HEK293 (cell line): ENCODE results near the gene DPY30.

ENCODE experiments used
- OVOL3 ChIP-seq: fragments of 450-650 bp; formaldehyde crosslinking; IDR thresholded peaks from 2 replicates; pipeline ENCODE4 v1.5.1; 2016; ENCODE audit warnings: missing biosample characterization, missing genetic modification characterization
- SCRT1 ChIP-seq: fragments of 450-650 bp; formaldehyde crosslinking; IDR thresholded peaks from 2 replicates; pipeline ENCODE4 v1.5.1; 2016; ENCODE audit warnings: missing biosample characterization, missing genetic modification characterization, borderline replicate concordance
- YY1 ChIP-seq: fragments of 450-650 bp; formaldehyde crosslinking; IDR thresholded peaks from 2 replicates; pipeline ENCODE4 v1.5.1; 2018; ENCODE audit warnings: missing biosample characterization, missing genetic modification characterization
- ZBTB17 ChIP-seq: fragments of 450-650 bp; formaldehyde crosslinking; IDR thresholded peaks from 2 replicates; pipeline ENCODE4 v1.5.1; 2016; ENCODE audit warnings: missing biosample characterization, missing genetic modification characterization
- ZBTB8A ChIP-seq: fragments of 450-650 bp; formaldehyde crosslinking; IDR thresholded peaks from 2 replicates; pipeline ENCODE4 v1.5.1; 2016; ENCODE audit warnings: missing biosample characterization, missing genetic modification characterization
- ZFP37 ChIP-seq: fragments of 450-650 bp; formaldehyde crosslinking; IDR thresholded peaks from 2 replicates; pipeline ENCODE4 v1.5.1; 2016; ENCODE audit warnings: missing biosample characterization, missing genetic modification characterization
- ZNF16 ChIP-seq: fragments of 450-650 bp; formaldehyde crosslinking; IDR thresholded peaks from 2 replicates; pipeline ENCODE4 v1.5.1; 2016; ENCODE audit warnings: low read depth, missing biosample characterization, missing genetic modification characterization
- ZNF19 ChIP-seq: fragments of 450-650 bp; formaldehyde crosslinking; IDR thresholded peaks from 2 replicates; pipeline ENCODE4; 2016; ENCODE audit warnings: missing biosample characterization, missing genetic modification characterization, low read depth
- ZNF324 ChIP-seq: fragments of 450-650 bp; formaldehyde crosslinking; IDR thresholded peaks from 2 replicates; pipeline ENCODE4 v1.5.1; 2016; ENCODE audit warnings: missing biosample characterization, missing genetic modification characterization
- ZNF366 ChIP-seq: fragments of 450-650 bp; formaldehyde crosslinking; conservative IDR thresholded peaks from 2 replicates; pipeline ENCODE4 v1.5.1; 2016; ENCODE audit warnings: missing biosample characterization, missing genetic modification characterization
- ZNF37A ChIP-seq: fragments of 450-650 bp; IDR thresholded peaks from 2 replicates; pipeline ENCODE4 v1.5.1; 2018; ENCODE audit warnings: missing biosample characterization, missing genetic modification characterization
- ZNF394 ChIP-seq: fragments of 450-650 bp; formaldehyde crosslinking; IDR thresholded peaks from 2 replicates; pipeline ENCODE4 v1.5.1; 2016; ENCODE audit warnings: missing biosample characterization, missing genetic modification characterization, mild to moderate bottlenecking, moderate library complexity, borderline replicate concordance
- ZNF404 ChIP-seq: fragments of 450-650 bp; formaldehyde crosslinking; IDR thresholded peaks from 2 replicates; pipeline ENCODE4 v1.5.1; 2017; ENCODE audit warnings: missing biosample characterization, missing genetic modification characterization
- ZNF426 ChIP-seq: fragments of 450-650 bp; formaldehyde crosslinking; IDR thresholded peaks from 2 replicates; pipeline ENCODE4 v1.5.1; 2017; ENCODE audit warnings: missing biosample characterization, missing genetic modification characterization, mild to moderate bottlenecking, inconsistent platforms, moderate library complexity
- ZNF48 ChIP-seq: fragments of 450-650 bp; formaldehyde crosslinking; IDR thresholded peaks from 2 replicates; pipeline ENCODE4 v1.5.1; 2016; ENCODE audit warnings: missing biosample characterization, missing genetic modification characterization
- ZNF501 ChIP-seq: fragments of 450-650 bp; formaldehyde crosslinking; IDR thresholded peaks from 2 replicates; pipeline ENCODE4 v1.5.1; 2016; ENCODE audit warnings: missing biosample characterization, missing genetic modification characterization
- ZNF529 ChIP-seq: fragments of 450-650 bp; formaldehyde crosslinking; IDR thresholded peaks from 2 replicates; pipeline ENCODE4 v1.5.1; 2017; ENCODE audit warnings: missing genetic modification characterization, missing biosample characterization; ENCODE audit not compliant: insufficient replicate concordance
- ZNF548 ChIP-seq: fragments of 450-650 bp; formaldehyde crosslinking; IDR thresholded peaks from 2 replicates; pipeline ENCODE4 v1.5.1; 2016; ENCODE audit warnings: missing biosample characterization, missing genetic modification characterization
- ZNF571 ChIP-seq: fragments of 450-650 bp; formaldehyde crosslinking; IDR thresholded peaks from 2 replicates; pipeline ENCODE4 v1.5.0; 2017; ENCODE audit warnings: missing biosample characterization, missing genetic modification characterization
- ZNF621 ChIP-seq: fragments of 450-650 bp; formaldehyde crosslinking; IDR thresholded peaks from 2 replicates; pipeline ENCODE4 v1.5.1; 2017; ENCODE audit warnings: missing biosample characterization, missing genetic modification characterization
- ZNF664 ChIP-seq: fragments of 450-650 bp; formaldehyde crosslinking; IDR thresholded peaks from 2 replicates; pipeline ENCODE4 v1.5.1; 2016; ENCODE audit warnings: missing biosample characterization, missing genetic modification characterization
- ZNF777 ChIP-seq: fragments of 450-650 bp; formaldehyde crosslinking; IDR thresholded peaks from 2 replicates; pipeline ENCODE4 v1.5.1; 2017; ENCODE audit warnings: missing biosample characterization, missing genetic modification characterization, borderline replicate concordance
- ZNF791 ChIP-seq: fragments of 450-650 bp; formaldehyde crosslinking; IDR thresholded peaks from 2 replicates; pipeline ENCODE4 v1.5.1; 2016; ENCODE audit warnings: missing biosample characterization, missing genetic modification characterization
- TF ChIP-seq, protein P1 (sequence below): fragments of 450-650 bp; formaldehyde crosslinking; IDR thresholded peaks from 2 replicates; pipeline ENCODE4 v1.5.1; 2016; ENCODE audit warnings: missing biosample characterization, missing genetic modification characterization
- TF ChIP-seq, protein P2 (sequence below): fragments of 450-650 bp; formaldehyde crosslinking; IDR thresholded peaks from 2 replicates; pipeline ENCODE4 v1.5.1; 2016; ENCODE audit warnings: missing biosample characterization, missing genetic modification characterization
- TF ChIP-seq, protein P3 (sequence below): fragments of 450-650 bp; formaldehyde crosslinking; IDR thresholded peaks from 2 replicates; pipeline ENCODE4 v1.5.1; 2016; ENCODE audit warnings: missing biosample characterization, missing genetic modification characterization
- TF ChIP-seq, protein P4 (sequence below): fragments of 450-650 bp; formaldehyde crosslinking; IDR thresholded peaks from 2 replicates; pipeline ENCODE4 v1.5.1; 2017; ENCODE audit warnings: missing biosample characterization, missing genetic modification characterization
- TF ChIP-seq, protein P5 (sequence below): fragments of 450-650 bp; formaldehyde crosslinking; IDR thresholded peaks from 2 replicates; pipeline ENCODE4 v1.5.1; 2016; ENCODE audit warnings: missing biosample characterization, missing genetic modification characterization, low read depth
- TF ChIP-seq, protein P6 (sequence below): fragments of 450-650 bp; formaldehyde crosslinking; IDR thresholded peaks from 2 replicates; pipeline ENCODE4 v1.5.1; 2016; ENCODE audit warnings: missing biosample characterization, missing genetic modification characterization

DPY30 gene

DNA sequence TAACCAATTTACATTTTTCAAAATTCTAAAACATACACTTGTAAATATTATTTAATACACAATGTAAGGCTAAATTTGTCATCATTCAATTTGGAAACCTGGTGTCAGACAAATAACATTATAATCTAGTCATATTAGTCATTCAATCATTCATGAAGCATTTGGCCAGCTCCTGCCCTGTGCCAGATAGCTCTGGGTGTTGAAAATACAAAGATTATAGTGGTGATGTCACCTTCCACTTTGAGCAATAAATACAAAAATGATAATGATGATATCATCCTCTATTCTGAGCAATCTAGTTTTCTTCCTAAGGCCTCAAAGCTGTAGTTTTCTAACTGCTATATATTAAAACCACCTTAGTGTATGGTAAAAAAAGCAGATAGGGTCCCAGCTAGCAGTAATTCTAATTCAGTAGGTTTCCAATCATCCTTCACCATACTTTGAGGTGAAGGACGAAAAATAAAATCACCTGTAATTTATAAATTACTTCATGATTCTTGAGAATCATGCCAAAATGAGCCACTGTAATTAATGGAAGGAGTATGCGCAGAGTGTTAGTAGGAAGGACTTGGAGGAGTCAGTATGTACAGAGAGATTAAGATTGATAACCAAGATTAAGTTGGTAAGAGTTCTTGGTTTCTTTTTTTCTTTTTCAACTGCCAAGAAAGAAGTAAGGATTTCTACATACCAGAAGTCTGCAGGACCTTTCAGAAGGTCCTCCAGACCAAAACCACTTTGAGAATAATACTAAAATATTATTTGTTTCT is 52.0 kb downstream of the DPY30 start (continued):
- TF ChIP-seq, protein P1, sequence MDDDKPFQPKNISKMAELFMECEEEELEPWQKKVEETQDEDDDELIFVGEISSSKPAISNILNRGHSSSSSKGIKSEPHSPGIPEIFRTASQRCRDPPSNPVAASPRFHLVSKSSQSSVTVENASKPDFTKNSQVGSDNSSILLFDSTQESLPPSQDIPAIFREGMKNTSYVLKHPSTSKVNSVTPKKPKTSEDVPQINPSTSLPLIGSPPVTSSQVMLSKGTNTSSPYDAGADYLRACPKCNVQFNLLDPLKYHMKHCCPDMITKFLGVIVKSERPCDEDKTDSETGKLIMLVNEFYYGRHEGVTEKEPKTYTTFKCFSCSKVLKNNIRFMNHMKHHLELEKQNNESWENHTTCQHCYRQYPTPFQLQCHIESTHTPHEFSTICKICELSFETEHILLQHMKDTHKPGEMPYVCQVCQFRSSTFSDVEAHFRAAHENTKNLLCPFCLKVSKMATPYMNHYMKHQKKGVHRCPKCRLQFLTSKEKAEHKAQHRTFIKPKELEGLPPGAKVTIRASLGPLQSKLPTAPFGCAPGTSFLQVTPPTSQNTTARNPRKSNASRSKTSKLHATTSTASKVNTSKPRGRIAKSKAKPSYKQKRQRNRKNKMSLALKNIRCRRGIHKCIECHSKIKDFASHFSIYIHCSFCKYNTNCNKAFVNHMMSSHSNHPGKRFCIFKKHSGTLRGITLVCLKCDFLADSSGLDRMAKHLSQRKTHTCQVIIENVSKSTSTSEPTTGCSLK (tag by site-specific recombination) = no peak
- no peak for TF ChIP-seq OVOL3 (tag by site-specific recombination)
- TF ChIP-seq, protein P2, sequence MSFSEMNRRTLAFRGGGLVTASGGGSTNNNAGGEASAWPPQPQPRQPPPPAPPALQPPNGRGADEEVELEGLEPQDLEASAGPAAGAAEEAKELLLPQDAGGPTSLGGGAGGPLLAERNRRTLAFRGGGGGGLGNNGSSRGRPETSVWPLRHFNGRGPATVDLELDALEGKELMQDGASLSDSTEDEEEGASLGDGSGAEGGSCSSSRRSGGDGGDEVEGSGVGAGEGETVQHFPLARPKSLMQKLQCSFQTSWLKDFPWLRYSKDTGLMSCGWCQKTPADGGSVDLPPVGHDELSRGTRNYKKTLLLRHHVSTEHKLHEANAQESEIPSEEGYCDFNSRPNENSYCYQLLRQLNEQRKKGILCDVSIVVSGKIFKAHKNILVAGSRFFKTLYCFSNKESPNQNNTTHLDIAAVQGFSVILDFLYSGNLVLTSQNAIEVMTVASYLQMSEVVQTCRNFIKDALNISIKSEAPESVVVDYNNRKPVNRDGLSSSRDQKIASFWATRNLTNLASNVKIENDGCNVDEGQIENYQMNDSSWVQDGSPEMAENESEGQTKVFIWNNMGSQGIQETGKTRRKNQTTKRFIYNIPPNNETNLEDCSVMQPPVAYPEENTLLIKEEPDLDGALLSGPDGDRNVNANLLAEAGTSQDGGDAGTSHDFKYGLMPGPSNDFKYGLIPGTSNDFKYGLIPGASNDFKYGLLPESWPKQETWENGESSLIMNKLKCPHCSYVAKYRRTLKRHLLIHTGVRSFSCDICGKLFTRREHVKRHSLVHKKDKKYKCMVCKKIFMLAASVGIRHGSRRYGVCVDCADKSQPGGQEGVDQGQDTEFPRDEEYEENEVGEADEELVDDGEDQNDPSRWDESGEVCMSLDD (tag by site-specific recombination) = no peak
- no peak for TF ChIP-seq ZNF404
- no peak for TF ChIP-seq ZNF501 (tag by site-specific recombination)
- TF ChIP-seq ZNF394 = no peak
- no peak for TF ChIP-seq ZNF16 (tag by site-specific recombination)
- no peak for TF ChIP-seq ZNF426 (tag by site-specific recombination)
- TF ChIP-seq ZNF664 (tag by site-specific recombination) = no peak
- TF ChIP-seq, protein P3, sequence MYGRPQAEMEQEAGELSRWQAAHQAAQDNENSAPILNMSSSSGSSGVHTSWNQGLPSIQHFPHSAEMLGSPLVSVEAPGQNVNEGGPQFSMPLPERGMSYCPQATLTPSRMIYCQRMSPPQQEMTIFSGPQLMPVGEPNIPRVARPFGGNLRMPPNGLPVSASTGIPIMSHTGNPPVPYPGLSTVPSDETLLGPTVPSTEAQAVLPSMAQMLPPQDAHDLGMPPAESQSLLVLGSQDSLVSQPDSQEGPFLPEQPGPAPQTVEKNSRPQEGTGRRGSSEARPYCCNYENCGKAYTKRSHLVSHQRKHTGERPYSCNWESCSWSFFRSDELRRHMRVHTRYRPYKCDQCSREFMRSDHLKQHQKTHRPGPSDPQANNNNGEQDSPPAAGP (tag by site-specific recombination) = no peak
- TF ChIP-seq YY1 (tag by site-specific recombination) = no peak
- TF ChIP-seq, protein P4, sequence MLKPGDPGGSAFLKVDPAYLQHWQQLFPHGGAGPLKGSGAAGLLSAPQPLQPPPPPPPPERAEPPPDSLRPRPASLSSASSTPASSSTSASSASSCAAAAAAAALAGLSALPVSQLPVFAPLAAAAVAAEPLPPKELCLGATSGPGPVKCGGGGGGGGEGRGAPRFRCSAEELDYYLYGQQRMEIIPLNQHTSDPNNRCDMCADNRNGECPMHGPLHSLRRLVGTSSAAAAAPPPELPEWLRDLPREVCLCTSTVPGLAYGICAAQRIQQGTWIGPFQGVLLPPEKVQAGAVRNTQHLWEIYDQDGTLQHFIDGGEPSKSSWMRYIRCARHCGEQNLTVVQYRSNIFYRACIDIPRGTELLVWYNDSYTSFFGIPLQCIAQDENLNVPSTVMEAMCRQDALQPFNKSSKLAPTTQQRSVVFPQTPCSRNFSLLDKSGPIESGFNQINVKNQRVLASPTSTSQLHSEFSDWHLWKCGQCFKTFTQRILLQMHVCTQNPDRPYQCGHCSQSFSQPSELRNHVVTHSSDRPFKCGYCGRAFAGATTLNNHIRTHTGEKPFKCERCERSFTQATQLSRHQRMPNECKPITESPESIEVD = peak; percentile 75
- peak; percentile 44; the same call in 1 of the 2 replicates for TF ChIP-seq ZNF366 (tag by site-specific recombination)
- TF ChIP-seq ZNF777 (tag by site-specific recombination) = no peak
- TF ChIP-seq ZNF548 = no peak
- TF ChIP-seq ZNF324 (tag by site-specific recombination) = 0 out of 2 replicates have a peak, but pooled peaks have one; percentile 17
- TF ChIP-seq ZNF571 = no peak
- TF ChIP-seq, protein P5, sequence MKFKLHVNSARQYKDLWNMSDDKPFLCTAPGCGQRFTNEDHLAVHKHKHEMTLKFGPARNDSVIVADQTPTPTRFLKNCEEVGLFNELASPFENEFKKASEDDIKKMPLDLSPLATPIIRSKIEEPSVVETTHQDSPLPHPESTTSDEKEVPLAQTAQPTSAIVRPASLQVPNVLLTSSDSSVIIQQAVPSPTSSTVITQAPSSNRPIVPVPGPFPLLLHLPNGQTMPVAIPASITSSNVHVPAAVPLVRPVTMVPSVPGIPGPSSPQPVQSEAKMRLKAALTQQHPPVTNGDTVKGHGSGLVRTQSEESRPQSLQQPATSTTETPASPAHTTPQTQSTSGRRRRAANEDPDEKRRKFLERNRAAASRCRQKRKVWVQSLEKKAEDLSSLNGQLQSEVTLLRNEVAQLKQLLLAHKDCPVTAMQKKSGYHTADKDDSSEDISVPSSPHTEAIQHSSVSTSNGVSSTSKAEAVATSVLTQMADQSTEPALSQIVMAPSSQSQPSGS (tag by site-specific recombination) = peak; percentile 91
- TF ChIP-seq ZNF529 (tag by site-specific recombination) = no peak
- TF ChIP-seq, protein P6, sequence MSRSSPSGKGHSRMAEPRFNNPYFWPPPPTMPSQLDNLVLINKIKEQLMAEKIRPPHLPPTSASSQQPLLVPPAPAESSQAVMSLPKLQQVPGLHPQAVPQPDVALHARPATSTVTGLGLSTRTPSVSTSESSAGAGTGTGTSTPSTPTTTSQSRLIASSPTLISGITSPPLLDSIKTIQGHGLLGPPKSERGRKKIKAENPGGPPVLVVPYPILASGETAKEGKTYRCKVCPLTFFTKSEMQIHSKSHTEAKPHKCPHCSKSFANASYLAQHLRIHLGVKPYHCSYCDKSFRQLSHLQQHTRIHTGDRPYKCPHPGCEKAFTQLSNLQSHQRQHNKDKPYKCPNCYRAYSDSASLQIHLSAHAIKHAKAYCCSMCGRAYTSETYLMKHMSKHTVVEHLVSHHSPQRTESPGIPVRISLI (tag by site-specific recombination) = no peak
- TF ChIP-seq ZNF621 = no peak
- no peak for TF ChIP-seq ZBTB8A (tag by site-specific recombination)
- TF ChIP-seq SCRT1 (tag by site-specific recombination) = no peak
- TF ChIP-seq ZNF37A (tag by site-specific recombination) = no peak
- peak; percentile 29; the same call in 1 of the 2 replicates for TF ChIP-seq ZBTB17 (tag by site-specific recombination)
- no peak for TF ChIP-seq ZNF48 (tag by site-specific recombination)
- TF ChIP-seq ZFP37 (tag by site-specific recombination) = no peak
- no peak for TF ChIP-seq ZNF19
- TF ChIP-seq ZNF791 = no peak
